IMR-90 (cell line): Measurements from ENCODE around the gene NTN4. TPM values are rescaled to one million over a fixed set of nuclear protein-coding genes. Genes with fewer than 3 reads are reported as not detected.

ENCODE experiments used
- ATAC-seq: fragments of 200-7000 bp; cut with Tn5 transposase; 2 replicates; pipeline ENCODE4 v1.9.1; 2020; ENCODE audit warnings: low read depth, mild to moderate bottlenecking, moderate library complexity
- BruUV-seq: library from RNA; stranded (reverse); fragments of 400-500 nt; replicated peaks from 2 replicates; lab custom pipeline; 2021; lab: Mats Ljungman, UMichigan
- CTCF ChIA-PET: fragments of 300-600 bp; formaldehyde crosslinking; extraction: SDS; loops from one replicate; lab custom pipeline; 2021; ENCODE audit warnings: antibody characterized with exemption; lab: Yijun Ruan, JAX
- POLR2A ChIA-PET: fragments of 300-600 bp; sonication (Branson Sonifier 250); formaldehyde crosslinking; loops from one replicate; lab custom pipeline; 2022; ENCODE audit warnings: antibody characterized with exemption; ENCODE audit not compliant: unreplicated experiment; lab: Charles Lee
- DNase-seq: peaks from one replicate; pipeline ENCODE4 v3.0.0; 2013
- H2AFZ ChIP-seq: replicated peaks from 2 replicates; pipeline ENCODE3; 2013; ENCODE audit warnings: low read length, mild to moderate bottlenecking; ENCODE audit not compliant: poor library complexity
- H2AK5ac ChIP-seq: 2 replicates; pipeline ENCODE4 v1.6.1; 2013; ENCODE audit warnings: low read depth, low read length, inconsistent platforms
- H2AK9ac ChIP-seq: replicated peaks from 2 replicates; pipeline ENCODE3; 2013; ENCODE audit warnings: mild to moderate bottlenecking, low read depth, low read length, moderate library complexity; ENCODE audit not compliant: poor library complexity
- H2BK120ac ChIP-seq: 2 replicates; pipeline ENCODE4 v1.6.1; 2013; ENCODE audit warnings: low read depth, low read length, inconsistent platforms
- H2BK15ac ChIP-seq: 3 replicates; pipeline ENCODE4 v1.6.1; 2013; ENCODE audit warnings: low read depth, low read length, inconsistent platforms
- H2BK20ac ChIP-seq: 2 replicates; pipeline ENCODE4 v1.6.1; 2013; ENCODE audit warnings: low read depth, mild to moderate bottlenecking, inconsistent platforms, low read length, moderate library complexity
- H2BK5ac ChIP-seq: 2 replicates; pipeline ENCODE4 v1.6.1; 2013; ENCODE audit warnings: mild to moderate bottlenecking, low read depth, low read length, inconsistent platforms; ENCODE audit not compliant: poor library complexity, severe bottlenecking
- H3K14ac ChIP-seq: replicated peaks from 2 replicates; pipeline ENCODE4 v1.6.1; 2013; ENCODE audit warnings: low read depth, low read length, inconsistent platforms
- H3K18ac ChIP-seq: 2 replicates; pipeline ENCODE4 v1.6.1; 2013; ENCODE audit warnings: low read depth, low read length, control low read depth
- H3K23ac ChIP-seq: 2 replicates; pipeline ENCODE4 v1.6.1; 2013; ENCODE audit warnings: low read depth, low read length, inconsistent platforms
- H3K27ac ChIP-seq: 2 replicates; pipeline ENCODE4 v1.5.1; 2013; ENCODE audit warnings: mild to moderate bottlenecking, control low read depth, low read length; ENCODE audit not compliant: insufficient read depth
- H3K27me3 ChIP-seq: 2 replicates; pipeline ENCODE4 v1.6.1; 2013; ENCODE audit warnings: low read length; ENCODE audit not compliant: control insufficient read depth, insufficient read depth
- H3K36me3 ChIP-seq: 2 replicates; pipeline ENCODE4 v1.6.1; 2013; ENCODE audit warnings: low read length, mixed read lengths; ENCODE audit not compliant: control insufficient read depth, insufficient read depth
- H3K4ac ChIP-seq: 2 replicates; pipeline ENCODE4 v1.6.1; 2013; ENCODE audit warnings: low read depth, low read length, inconsistent platforms
- H3K4me1 ChIP-seq: 2 replicates; pipeline ENCODE4 v1.6.1; 2013; ENCODE audit warnings: low read length, mixed read lengths; ENCODE audit not compliant: control insufficient read depth, insufficient read depth
- H3K4me2 ChIP-seq: 2 replicates; pipeline ENCODE4 v1.6.1; 2013; ENCODE audit warnings: low read depth, mild to moderate bottlenecking, control low read depth, low read length, moderate library complexity
- H3K4me3 ChIP-seq: 2 replicates; pipeline ENCODE4 v1.5.1; 2013; ENCODE audit warnings: low read depth, mild to moderate bottlenecking, control low read depth, low read length, moderate library complexity; ENCODE audit not compliant: insufficient read depth
- H3K56ac ChIP-seq: 2 replicates; pipeline ENCODE4 v1.6.1; 2013; ENCODE audit warnings: low read length, inconsistent platforms; ENCODE audit not compliant: insufficient read depth; ENCODE audit errors: extremely low read depth
- H3K79me1 ChIP-seq, 2 experiments: 2 replicates each; pipeline ENCODE4 v1.6.1; 2013; ENCODE audit warnings: low read length in 2 of 2, inconsistent platforms in 1 of 2, low read depth in 1 of 2
- H3K9ac ChIP-seq: 2 replicates; pipeline ENCODE4 v1.6.1; 2013; ENCODE audit warnings: low read depth, low read length, control low read depth
- H3K9me1 ChIP-seq: 2 replicates; pipeline ENCODE4 v1.6.1; 2013; ENCODE audit warnings: low read length, inconsistent platforms; ENCODE audit not compliant: insufficient read depth
- H3K9me3 ChIP-seq: 2 replicates; pipeline ENCODE4 v1.6.1; 2013; ENCODE audit warnings: low read length; ENCODE audit not compliant: control insufficient read depth, insufficient read depth
- H4K20me1 ChIP-seq: 2 replicates; pipeline ENCODE4 v1.6.1; 2013; ENCODE audit warnings: low read length, inconsistent platforms; ENCODE audit not compliant: insufficient read depth
- H4K5ac ChIP-seq: 2 replicates; pipeline ENCODE4 v1.6.1; 2013; ENCODE audit warnings: mild to moderate bottlenecking, low read depth, low read length, control low read depth
- H4K8ac ChIP-seq, 2 experiments: 2 replicates each; pipeline ENCODE4 v1.6.1; 2013; ENCODE audit warnings: low read depth in 2 of 2, low read length in 2 of 2, control low read depth in 1 of 2, inconsistent platforms in 1 of 2
- H4K91ac ChIP-seq: 2 replicates; pipeline ENCODE4 v1.6.1; 2013; ENCODE audit warnings: low read depth, low read length, inconsistent platforms; ENCODE audit not compliant: insufficient read depth
- CEBPB ChIP-seq: IDR thresholded peaks from 2 replicates; pipeline ENCODE4 v1.6.1; 2012; ENCODE audit warnings: low read depth, low read length, improper control_type of control experiment
- CTCF ChIP-seq: conservative IDR thresholded peaks from 2 replicates; pipeline ENCODE4 v1.5.1; 2012; ENCODE audit warnings: mild to moderate bottlenecking, low read depth, low read length, improper control_type of control experiment
- FOS ChIP-seq: fragments of 150-350 bp; IDR thresholded peaks from 2 replicates; pipeline ENCODE4 v1.6.1; 2016; ENCODE audit warnings: low read depth, low read length
- MAFK ChIP-seq: IDR thresholded peaks from 2 replicates; pipeline ENCODE4 v1.6.1; 2012; ENCODE audit warnings: low read depth, low read length, improper control_type of control experiment
- MXI1 ChIP-seq: IDR thresholded peaks from 2 replicates; pipeline ENCODE4 v1.6.1; 2012; ENCODE audit warnings: low read depth, mild to moderate bottlenecking, low read length, moderate library complexity, borderline replicate concordance
- POLR2A ChIP-seq: IDR thresholded peaks from 2 replicates; pipeline ENCODE4 v1.6.1; 2012; ENCODE audit warnings: mild to moderate bottlenecking, low read depth, low read length
- RCOR1 ChIP-seq: IDR thresholded peaks from 2 replicates; pipeline ENCODE4 v1.6.1; 2012; ENCODE audit warnings: mild to moderate bottlenecking, low read length, improper control_type of control experiment; ENCODE audit not compliant: insufficient replicate concordance
- SMC3 ChIP-seq: fragments of 150-350 bp; IDR thresholded peaks from 2 replicates; pipeline ENCODE4 v1.6.1; 2016; ENCODE audit warnings: low read depth, mild to moderate bottlenecking, antibody characterized with exemption, low read length, moderate library complexity
- USF2 ChIP-seq: fragments of 150-350 bp; IDR thresholded peaks from 2 replicates; pipeline ENCODE4 v1.6.1; 2017; ENCODE audit warnings: mild to moderate bottlenecking, antibody characterized with exemption, low read length, low read depth
- WGBS, 2 experiments: methylation state at CpG; one replicate each; pipeline versions ENCODE4 v1.1.5 to v1.1.7; 2013; ENCODE audit warnings: missing lambda C conversion rate in 2 of 2; ENCODE audit not compliant: insufficient read length in 1 of 2; ENCODE audit errors: extremely low coverage in 2 of 2; 5-methylcytosine and 5-hydroxymethylcytosine counted together
- dilution Hi-C: fragments of 300-500 bp; cut with HindIII; formaldehyde crosslinking; loops from one replicate; pipeline ENCODE4 v1.14.3; 2018; ENCODE audit warnings: low sequenced_read_pairs; ENCODE audit not compliant: unreplicated experiment
- in situ Hi-C: fragments of 300-500 bp; cut with MboI; formaldehyde crosslinking; loops from 3 replicates; pipeline ENCODE4 v1.14.3; 2019; ENCODE audit warnings: low sequenced_read_pairs, inconsistent platforms, mixed read lengths
- intact Hi-C: fragments of 100-400 bp; cut with micrococcal nuclease; formaldehyde crosslinking; loops from 2 replicates; pipeline ENCODE4 v1.10.0; 2022
- polyA plus RNA-seq, 3 experiments: library from polyadenylated mRNA; depleted of rRNA; stranded (reverse); fragments of >200 nt; gene quantifications; 2 replicates each; pipeline ENCODE4 v1.2.3, GENCODE V29; 2012; ENCODE audit warnings: low replicate concordance in 1 of 3
- total RNA-seq: library from RNA; depleted of rRNA; stranded (reverse); fragments of >200 nt; gene quantifications from 2 replicates; pipeline ENCODE4 v1.2.3, GENCODE V29; 2012

NTN4 gene
- total and polyA plus RNA-seq, 2 of the 4 experiments (the other 2 are of a cell fraction) = 54.6 to 56.6 TPM

DNA sequence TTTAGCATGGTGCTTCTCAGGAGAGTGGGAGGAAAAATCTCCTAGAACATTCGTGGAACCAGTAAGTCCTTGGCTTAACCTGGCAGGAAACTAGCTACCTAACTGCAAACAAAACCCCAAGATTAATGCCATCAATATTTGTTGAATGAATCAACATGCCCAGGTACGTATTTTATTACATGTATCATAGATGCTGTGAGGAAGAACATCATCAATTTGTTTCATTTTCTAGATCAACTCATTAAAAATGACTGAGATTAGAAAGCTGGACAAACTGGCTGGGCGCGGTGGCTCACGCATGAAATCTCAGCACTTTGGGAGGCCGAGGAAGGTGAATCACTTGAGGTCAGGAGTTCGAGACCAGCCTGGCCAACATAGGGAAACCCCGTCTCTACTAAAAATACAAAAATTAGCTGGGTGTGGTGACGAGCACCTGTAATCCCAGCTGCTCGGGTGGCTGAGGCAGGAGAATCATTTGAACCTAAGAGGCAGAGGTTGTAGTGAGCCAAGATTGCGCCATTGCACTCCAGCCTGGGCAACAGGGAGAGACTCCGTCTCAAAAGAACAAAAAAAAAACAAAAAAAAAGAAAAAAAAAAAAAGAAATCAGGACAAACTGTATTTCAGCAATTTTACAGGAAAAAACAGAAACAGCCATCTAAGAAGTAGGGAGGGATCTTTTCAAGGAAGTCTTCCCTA, 88.7 kb downstream of the NTN4 start:
- no peak overlapping the region for H3K56ac ChIP-seq
- peak overlapping the region; percentile 66; the same call in 1 of the 2 replicates for H2BK20ac ChIP-seq
- no peak for DNase-seq
- no peak overlapping the region for H2BK15ac ChIP-seq
- no peak overlapping the region for H2AFZ ChIP-seq
- no peak overlapping the region for H2AK9ac ChIP-seq
- BruUV-seq = no TSS peak
- peaks cover 6% of the 10 kb centered on the region; the same call in 1 of the 2 replicates for H3K36me3 ChIP-seq
- no peak overlapping the region for H3K18ac ChIP-seq
- 0 out of 2 replicates have a peak, but pooled peaks cover 3% of the 10 kb centered on the region for H3K9me1 ChIP-seq
- intact Hi-C loops (no loop called here), dilution Hi-C loops (no loop called here), in situ Hi-C loops (no loop called here)
- H4K91ac ChIP-seq = peak overlapping the region; percentile 41; the same call in 1 of the 2 replicates
- no peaks in the 10 kb centered on the region; the same call in 1 of the 2 replicates for H4K20me1 ChIP-seq
- H3K4me3 ChIP-seq = no peak overlapping the region
- no peak overlapping the region; a peak in 1 of 4 replicates for H4K8ac ChIP-seq
- TF ChIP-seq CTCF (no peak), USF2 (no peak), FOS (no peak), MAFK (no peak), MXI1 (no peak), POLR2A (no peak), SMC3 (no peak), RCOR1 (no peak), CEBPB (no peak)
- H2AK5ac ChIP-seq = no peak overlapping the region
- H3K9ac ChIP-seq = no peak overlapping the region
- peak overlapping the region; percentile 7; the same call in 1 of the 2 replicates for H3K14ac ChIP-seq
- H3K4ac ChIP-seq = 0 out of 2 replicates have a peak overlapping the region, but pooled peaks have one; percentile 22
- no peaks in the 10 kb centered on the region; the same call in 1 of the 2 replicates for H3K27me3 ChIP-seq
- no peak overlapping the region for H3K4me2 ChIP-seq
- no peak overlapping the region for H3K23ac ChIP-seq
- peak overlapping the region; percentile 66; the same call in 1 of the 2 replicates for H4K5ac ChIP-seq
- POLR2A ChIA-PET = no interaction called here
- peak overlapping the region; percentile 0 for H2BK5ac ChIP-seq
- ATAC-seq = no peak
- H3K79me1 ChIP-seq = 0 out of 4 replicates have a peak, but pooled peaks cover 0 to 9% of the 10 kb centered on the region in 2 experiments
- H3K27ac ChIP-seq = no peak overlapping the region
- no CpG with 5 or more reads among the region's 12 CpGs for WGBS, 2 experiments
- H2BK120ac ChIP-seq = peak overlapping the region; percentile 68; the same call in 1 of the 2 replicates
- no peaks in the 10 kb centered on the region for H3K9me3 ChIP-seq
- CTCF ChIA-PET = interaction anchor here (1.2 kb wide), 1 partner anchor 119 kb away, joined by 4 read pairs; no protein-coding TSS in a partner anchor
- peaks cover 4% of the 10 kb centered on the region; the same call in 1 of the 2 replicates for H3K4me1 ChIP-seq
